ENCODE data around the gene ZBTB7A.

The ZBTB7A gene

GRCh38 chr19:4100647-4101495 is 34.2 kb upstream of the ZBTB7A start:
- DNase-seq (ENCODE audit: extremely low spot score): no peak
- CTCF ChIA-PET: interaction anchor here (0.8 kb wide), 1 partner anchor 39 kb away, joined by 3 read pairs; no protein-coding TSS in a partner anchor
- POLR2A ChIA-PET: interaction anchor here (0.6 kb wide), 1 partner anchor 35 kb away, joined by 3 read pairs; no protein-coding TSS in a partner anchor
- TF ChIP-seq ARNT (IDR thresholded peaks at IDR 0.05) (no peak), L3MBTL2 (conservative IDR thresholded peaks at IDR 0.05) (no peak), FOXA1 (IDR thresholded peaks at IDR 0.05) (no peak), TARDBP (IDR thresholded peaks at IDR 0.05) (no peak), CTBP1 (IDR thresholded peaks at IDR 0.05; ENCODE audit: borderline replicate concordance) (no peak), ZNF384 (IDR thresholded peaks at IDR 0.05) (no peak), FOXM1 (IDR thresholded peaks at IDR 0.05; ENCODE audit: borderline replicate concordance) (no peak), ELF4 (IDR thresholded peaks at IDR 0.05) (no peak), SP1 (IDR thresholded peaks at IDR 0.05) (no peak), BHLHE40 (IDR thresholded peaks at IDR 0.05; ENCODE audit: borderline replicate concordance) (no peak), FOXK2 (IDR thresholded peaks at IDR 0.05) (no peak), LEF1 (IDR thresholded peaks at IDR 0.05; ENCODE audit: borderline replicate concordance) (no peak), SUZ12 (IDR thresholded peaks at IDR 0.05) (no peak)
- TF ChIP-seq, protein P1, sequence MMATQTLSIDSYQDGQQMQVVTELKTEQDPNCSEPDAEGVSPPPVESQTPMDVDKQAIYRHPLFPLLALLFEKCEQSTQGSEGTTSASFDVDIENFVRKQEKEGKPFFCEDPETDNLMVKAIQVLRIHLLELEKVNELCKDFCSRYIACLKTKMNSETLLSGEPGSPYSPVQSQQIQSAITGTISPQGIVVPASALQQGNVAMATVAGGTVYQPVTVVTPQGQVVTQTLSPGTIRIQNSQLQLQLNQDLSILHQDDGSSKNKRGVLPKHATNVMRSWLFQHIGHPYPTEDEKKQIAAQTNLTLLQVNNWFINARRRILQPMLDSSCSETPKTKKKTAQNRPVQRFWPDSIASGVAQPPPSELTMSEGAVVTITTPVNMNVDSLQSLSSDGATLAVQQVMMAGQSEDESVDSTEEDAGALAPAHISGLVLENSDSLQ (IDR thresholded peaks at IDR 0.05): no peak

DNA sequence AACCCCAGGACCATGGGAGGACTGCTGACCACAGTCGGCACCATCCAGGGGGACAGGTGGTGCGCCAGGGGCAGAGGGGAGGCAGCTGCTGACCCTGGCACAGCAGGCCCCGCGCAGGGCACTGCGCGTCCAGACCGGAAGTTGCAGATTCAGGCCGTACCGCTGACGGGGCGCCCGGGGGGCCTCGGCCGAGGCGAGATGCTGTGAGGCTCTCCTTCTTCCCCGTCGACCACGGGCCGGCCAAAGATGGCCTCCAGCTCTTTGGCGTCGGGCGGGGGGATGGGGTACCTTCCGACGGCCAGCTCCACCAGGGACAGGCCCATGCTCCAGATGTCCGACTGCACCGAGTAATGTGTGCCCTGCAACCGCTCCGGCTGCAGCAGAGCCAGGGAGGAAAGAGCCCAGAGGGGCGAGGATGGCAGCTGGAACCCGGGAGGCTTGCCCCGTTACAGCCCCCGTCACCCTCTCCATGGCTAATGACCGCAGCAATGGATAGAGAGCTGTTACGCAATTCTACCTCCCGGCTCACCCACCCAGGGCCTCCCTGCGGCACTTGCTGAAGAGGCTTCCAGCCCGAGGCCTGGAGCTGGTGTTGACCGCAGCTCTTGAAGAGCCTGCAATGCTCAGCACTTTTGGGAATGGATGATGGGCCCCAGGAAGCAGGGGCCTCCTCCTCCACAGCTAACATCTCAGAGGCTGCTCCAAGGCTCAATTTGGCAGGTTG is 32.5 kb upstream of the ZBTB7A start:
- ChIA-PET POLR2A (interaction anchor here (2.0 kb wide), 1 partner anchor 12 kb away, joined by 4 read pairs; no protein-coding TSS in a partner anchor), CTCF (no interaction called here)
- TF ChIP-seq CTBP1 (IDR thresholded peaks at IDR 0.05; ENCODE audit: borderline replicate concordance) (no peak), BHLHE40 (IDR thresholded peaks at IDR 0.05; ENCODE audit: borderline replicate concordance) (no peak), FOXM1 (IDR thresholded peaks at IDR 0.05; ENCODE audit: borderline replicate concordance) (no peak), FOXK2 (IDR thresholded peaks at IDR 0.05) (no peak), FOXA1 (IDR thresholded peaks at IDR 0.05) (no peak), SP1 (IDR thresholded peaks at IDR 0.05) (no peak), NFRKB (IDR thresholded peaks at IDR 0.05) (no peak), ZNF384 (IDR thresholded peaks at IDR 0.05) (no peak), HDGF (IDR thresholded peaks at IDR 0.05; ENCODE audit: borderline replicate concordance) (no peak), LEF1 (IDR thresholded peaks at IDR 0.05; ENCODE audit: borderline replicate concordance) (no peak), ELF4 (IDR thresholded peaks at IDR 0.05) (no peak), ARNT (IDR thresholded peaks at IDR 0.05) (no peak), L3MBTL2 (conservative IDR thresholded peaks at IDR 0.05) (no peak), SUZ12 (IDR thresholded peaks at IDR 0.05) (no peak), TARDBP (IDR thresholded peaks at IDR 0.05) (no peak)
- TF ChIP-seq, protein P1 (IDR thresholded peaks at IDR 0.05): no peak
- no peak for DNase-seq (ENCODE audit: extremely low spot score)

DNA sequence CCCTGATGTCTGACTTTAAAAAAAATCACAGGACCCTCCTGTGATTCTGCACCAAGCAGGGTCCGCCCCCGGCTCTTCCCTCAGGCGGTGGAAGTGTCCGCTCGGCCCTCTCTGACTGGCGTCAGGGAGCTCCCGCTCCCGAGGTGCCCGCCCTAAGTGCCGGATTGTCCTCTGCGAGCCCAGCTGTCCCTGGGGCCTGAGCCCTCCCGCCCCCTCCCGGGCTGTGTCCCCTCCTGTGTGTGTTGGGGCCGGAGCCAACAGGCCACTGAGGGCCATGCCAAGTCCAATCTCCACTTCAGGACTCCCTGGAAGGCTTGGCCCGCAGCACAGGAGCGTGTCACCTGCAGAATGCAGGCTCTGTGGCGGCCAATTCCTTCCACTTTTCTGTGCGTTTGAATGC is 31.8 kb upstream of the ZBTB7A start:
- TF ChIP-seq ELF4 (IDR thresholded peaks at IDR 0.05) (no peak), LEF1 (IDR thresholded peaks at IDR 0.05; ENCODE audit: borderline replicate concordance) (no peak), SUZ12 (IDR thresholded peaks at IDR 0.05) (no peak), TARDBP (IDR thresholded peaks at IDR 0.05) (no peak), ARNT (IDR thresholded peaks at IDR 0.05) (no peak), ZNF384 (IDR thresholded peaks at IDR 0.05) (no peak)
- ChIA-PET CTCF (no interaction called here), POLR2A (interaction anchor here (2.0 kb wide), 1 partner anchor 11 kb away, joined by 4 read pairs; no protein-coding TSS in a partner anchor)
- DNase-seq (ENCODE audit: extremely low spot score): no peak

DNA sequence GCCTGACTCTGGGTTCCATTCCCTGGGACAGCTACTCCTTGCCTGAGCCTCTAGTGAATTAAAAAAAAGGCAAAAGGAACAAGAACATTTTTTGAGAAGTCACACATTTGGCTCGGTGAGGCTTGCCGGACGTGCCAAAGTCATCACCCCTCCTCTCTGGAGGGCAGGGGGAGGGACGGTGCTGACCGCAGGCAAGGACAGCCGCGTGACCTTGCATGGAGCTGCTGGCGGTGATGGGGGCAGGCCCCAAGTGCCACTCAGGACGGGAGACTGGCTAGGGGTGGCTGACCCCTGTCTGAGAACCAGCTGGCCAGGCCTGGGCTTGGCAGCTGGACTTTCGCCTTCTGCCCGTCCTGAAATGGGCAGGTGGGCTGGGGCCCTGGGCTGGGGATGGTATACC is 30.8 kb upstream of the ZBTB7A start:
- ChIA-PET POLR2A (interaction anchor here (2.0 kb wide), 1 partner anchor 10 kb away, joined by 4 read pairs; no protein-coding TSS in a partner anchor), CTCF (no interaction called here)
- no peak for TF ChIP-seq HDGF (IDR thresholded peaks at IDR 0.05; ENCODE audit: borderline replicate concordance)
- no peak for TF ChIP-seq FOXK2 (IDR thresholded peaks at IDR 0.05)
- no peak for TF ChIP-seq ZNF384 (IDR thresholded peaks at IDR 0.05)
- no peak for TF ChIP-seq FOXM1 (IDR thresholded peaks at IDR 0.05; ENCODE audit: borderline replicate concordance)
- no peak for TF ChIP-seq LEF1 (IDR thresholded peaks at IDR 0.05; ENCODE audit: borderline replicate concordance)
- no peak for TF ChIP-seq NFRKB (IDR thresholded peaks at IDR 0.05)
- no peak for TF ChIP-seq BHLHE40 (IDR thresholded peaks at IDR 0.05; ENCODE audit: borderline replicate concordance)
- TF ChIP-seq FOXA1 (IDR thresholded peaks at IDR 0.05): no peak
- TF ChIP-seq SUZ12 (IDR thresholded peaks at IDR 0.05): no peak
- no peak for TF ChIP-seq L3MBTL2 (conservative IDR thresholded peaks at IDR 0.05)
- no peak for DNase-seq (ENCODE audit: extremely low spot score)

GRCh38 chr19:4096049-4096892 is 29.6 kb upstream of the ZBTB7A start:
- ChIA-PET CTCF (no interaction called here), POLR2A (interaction anchor here (0.7 kb wide), 1 partner anchor 21 kb away, joined by 3 read pairs; no protein-coding TSS in a partner anchor)
- TF ChIP-seq ZNF384 (IDR thresholded peaks at IDR 0.05) (no peak), SUZ12 (IDR thresholded peaks at IDR 0.05) (no peak), LEF1 (IDR thresholded peaks at IDR 0.05; ENCODE audit: borderline replicate concordance) (no peak), CTBP1 (IDR thresholded peaks at IDR 0.05; ENCODE audit: borderline replicate concordance) (no peak), ARNT (IDR thresholded peaks at IDR 0.05) (no peak), FOXA1 (IDR thresholded peaks at IDR 0.05) (no peak), L3MBTL2 (conservative IDR thresholded peaks at IDR 0.05) (no peak), TARDBP (IDR thresholded peaks at IDR 0.05) (no peak)
- no peak for DNase-seq (ENCODE audit: extremely low spot score)

All from HEK293T (cell line).